HCT116 (cell line): ENCODE measurements around the gene RMDN2. TPM values are rescaled to one million over a fixed set of nuclear protein-coding genes. Genes with fewer than 3 reads are reported as not detected.

Experiments used
- ATAC-seq: fragments of 200-7000 bp; cut with Tn5 transposase; 2 replicates; pipeline ENCODE4 v1.9.1; 2020; ENCODE audit warnings: mild to moderate bottlenecking, moderate library complexity
- BruUV-seq: library from RNA; stranded (reverse); fragments of 400-500 nt; replicated peaks from 2 replicates; lab custom pipeline; 2021; lab: Mats Ljungman, UMichigan
- CTCF ChIA-PET: fragments of 300-600 bp; sonication (Branson Sonifier 250); formaldehyde crosslinking; loops from one replicate; lab custom pipeline; 2021; ENCODE audit warnings: antibody characterized with exemption; lab: Charles Lee
- POLR2A ChIA-PET: fragments of 300-600, 350-600 bp; sonication (Branson Sonifier 250); formaldehyde crosslinking; loops from one replicate; lab custom pipeline; 2021; ENCODE audit warnings: antibody characterized with exemption; lab: Charles Lee
- RAD21 ChIA-PET, 2 experiments: fragments of 300-600 bp; sonication (Branson Sonifier 250); formaldehyde crosslinking; loops; one replicate each; lab custom pipeline; 2023; ENCODE audit warnings: low total read pairs in 2 of 2; ENCODE audit not compliant: uncharacterized antibody in 2 of 2, unreplicated experiment in 2 of 2, low non-redundant PET in 1 of 2; lab: Charles Lee
- DNase-seq: peaks from one replicate; pipeline ENCODE4 v3.0.0-alpha.2; 2010; ENCODE audit warnings: low read depth, low spot score
- H2AFZ ChIP-seq: fragments of 200-600 bp; shearing (Covaris generic), sonication (generic); 2 replicates; pipeline ENCODE4 v1.6.1; 2017; ENCODE audit warnings: low read depth, mixed run types, mixed read lengths, antibody characterized with exemption, low read length; ENCODE audit not compliant: poor library complexity, severe bottlenecking
- H3K27ac ChIP-seq: 2 replicates; pipeline ENCODE4 v1.5.1; 2012; ENCODE audit warnings: low read depth, low read length
- H3K27me3 ChIP-seq: fragments of 200-600 bp; sonication (generic); 2 replicates; pipeline ENCODE4 v1.6.1; 2016; ENCODE audit warnings: mixed run types, low read length, mixed read lengths; ENCODE audit not compliant: insufficient read depth
- H3K36me3 ChIP-seq, 2 experiments: fragments of 200-500 bp in 1 of 2; fragments of 200-600 bp in 1 of 2; sonication (Bioruptor generic) in 1 of 2; sonication (generic) in 1 of 2; 2 replicates each; pipeline versions ENCODE4 v1.5.1 to v1.6.1; 2014 to 2016; ENCODE audit warnings: low read length in 2 of 2, inconsistent platforms in 1 of 2, mixed read lengths in 1 of 2, mixed run types in 1 of 2; ENCODE audit not compliant: insufficient read depth in 2 of 2, control insufficient read depth in 1 of 2
- H3K4me1 ChIP-seq, 2 experiments: fragments of 200-600 bp in 1 of 2; sonication (generic) in 1 of 2; 2 replicates each; pipeline versions ENCODE4 v1.5.1 to v1.6.1; 2012 to 2017; ENCODE audit warnings: low read length in 2 of 2, inconsistent platforms in 1 of 2, mild to moderate bottlenecking in 1 of 2, mixed read lengths in 1 of 2, mixed run types in 1 of 2, moderate library complexity in 1 of 2; ENCODE audit not compliant: insufficient read depth in 2 of 2, control insufficient read depth in 1 of 2
- H3K4me2 ChIP-seq: fragments of 200-600 bp; sonication (generic); 2 replicates; pipeline ENCODE4 v1.6.1; 2017; ENCODE audit warnings: mixed run types, low read length, mixed read lengths
- H3K4me3 ChIP-seq, 2 experiments: fragments of 200-600 bp in 1 of 2; sonication (generic) in 1 of 2; replicated peaks in 1 of 2; 2 replicates each; pipeline ENCODE4 v1.5.1; 2011 to 2016; ENCODE audit warnings: low read length in 2 of 2, control low read depth in 1 of 2, low read depth in 1 of 2, mild to moderate bottlenecking in 1 of 2, mixed read lengths in 1 of 2, mixed run types in 1 of 2
- H3K79me2 ChIP-seq: fragments of 200-600 bp; sonication (generic); 2 replicates; pipeline ENCODE4 v1.6.1; 2017; ENCODE audit warnings: mild to moderate bottlenecking, mixed run types, low read length, moderate library complexity, mixed read lengths; ENCODE audit not compliant: insufficient read depth
- H3K9ac ChIP-seq: fragments of 200-600 bp; sonication (generic); 2 replicates; pipeline ENCODE4 v1.6.1; 2016; ENCODE audit warnings: low read length, mixed read lengths
- H3K9me2 ChIP-seq: fragments of 200-600 bp; sonication (generic), shearing (Covaris generic); 2 replicates; pipeline ENCODE4 v1.6.1; 2017; ENCODE audit warnings: mixed run types, mild to moderate bottlenecking, moderate library complexity; ENCODE audit not compliant: insufficient read depth
- H3K9me3 ChIP-seq, 2 experiments: fragments of 200-500 bp in 1 of 2; fragments of 200-600 bp in 1 of 2; sonication (Bioruptor generic) in 1 of 2; sonication (generic) in 1 of 2; 2 replicates each; pipeline ENCODE4 v1.6.1; 2014 to 2017; ENCODE audit warnings: low read length in 2 of 2, mixed read lengths in 2 of 2, inconsistent platforms in 1 of 2, low read depth in 1 of 2, mild to moderate bottlenecking in 1 of 2, mixed run types in 1 of 2, moderate library complexity in 1 of 2; ENCODE audit not compliant: control insufficient read depth in 1 of 2, insufficient read depth in 1 of 2
- H4K20me1 ChIP-seq: fragments of 200-600 bp; sonication (generic), shearing (Covaris generic); 2 replicates; pipeline ENCODE4 v1.6.1; 2017; ENCODE audit warnings: mixed run types, mild to moderate bottlenecking, moderate library complexity; ENCODE audit not compliant: insufficient read depth
- CEBPB ChIP-seq: IDR thresholded peaks from 2 replicates; pipeline ENCODE4 v1.6.1; 2012; ENCODE audit warnings: low read depth
- EGR1 ChIP-seq: IDR thresholded peaks from 2 replicates; pipeline ENCODE4 v1.6.1; 2012; ENCODE audit warnings: low read depth
- EZH2 ChIP-seq: fragments of 200-600 bp; sonication (generic); IDR thresholded peaks from 2 replicates; pipeline ENCODE4 v1.6.1; 2017; ENCODE audit warnings: antibody characterized with exemption, mixed run types
- FOSL1 ChIP-seq: IDR thresholded peaks from 2 replicates; pipeline ENCODE4 v1.6.1; 2012; ENCODE audit warnings: low read depth
- POLR2A ChIP-seq: IDR thresholded peaks from 2 replicates; pipeline ENCODE4 v1.7.0; 2011; ENCODE audit warnings: borderline replicate concordance; ENCODE audit not compliant: insufficient read depth, insufficient read length; ENCODE audit errors: extremely low read depth
- POLR2AphosphoS5 ChIP-seq: IDR thresholded peaks from 2 replicates; pipeline ENCODE4 v1.6.1; 2011; ENCODE audit warnings: mild to moderate bottlenecking, low read depth, low read length, moderate library complexity
- RAD21 ChIP-seq: IDR thresholded peaks from 2 replicates; pipeline ENCODE4 v1.6.1; 2012; ENCODE audit warnings: low read depth, mild to moderate bottlenecking
- TCF7L2 ChIP-seq: IDR thresholded peaks from 2 replicates; pipeline ENCODE4 v1.7.0; 2011; ENCODE audit warnings: borderline replicate concordance, inconsistent platforms; ENCODE audit not compliant: insufficient read depth, insufficient read length; ENCODE audit errors: extremely low read depth
- YY1 ChIP-seq: IDR thresholded peaks from 2 replicates; pipeline ENCODE4 v1.6.1; 2011; ENCODE audit warnings: low read length, low read depth, moderate library complexity, mild to moderate bottlenecking; ENCODE audit not compliant: insufficient replicate concordance; ENCODE audit errors: extremely low read depth
- ZNF274 ChIP-seq: fragments of 200-500 bp; sonication (Bioruptor generic); IDR thresholded peaks from 2 replicates; pipeline ENCODE4 v1.6.1; 2014; ENCODE audit warnings: mild to moderate bottlenecking, low read depth, low read length, inconsistent platforms
- intact Hi-C: fragments of 100-400 bp; cut with micrococcal nuclease; formaldehyde crosslinking; loops from 2 replicates; pipeline ENCODE4 v1.10.0; 2022
- total RNA-seq: library from RNA; stranded (reverse); gene quantifications from one replicate; pipeline ENCODE4 v1.2.1, GENCODE V29; 2021; ENCODE audit not compliant: unreplicated experiment
- TF ChIP-seq, protein P1 (sequence below): IDR thresholded peaks from 2 replicates; pipeline ENCODE4 v1.6.1; 2011; ENCODE audit warnings: mild to moderate bottlenecking, low read length, moderate library complexity; ENCODE audit not compliant: insufficient replicate concordance; ENCODE audit errors: extremely low read depth

The RMDN2 gene
- total RNA-seq, 1 experiment from 2014 or later: 4.5 TPM

DNA sequence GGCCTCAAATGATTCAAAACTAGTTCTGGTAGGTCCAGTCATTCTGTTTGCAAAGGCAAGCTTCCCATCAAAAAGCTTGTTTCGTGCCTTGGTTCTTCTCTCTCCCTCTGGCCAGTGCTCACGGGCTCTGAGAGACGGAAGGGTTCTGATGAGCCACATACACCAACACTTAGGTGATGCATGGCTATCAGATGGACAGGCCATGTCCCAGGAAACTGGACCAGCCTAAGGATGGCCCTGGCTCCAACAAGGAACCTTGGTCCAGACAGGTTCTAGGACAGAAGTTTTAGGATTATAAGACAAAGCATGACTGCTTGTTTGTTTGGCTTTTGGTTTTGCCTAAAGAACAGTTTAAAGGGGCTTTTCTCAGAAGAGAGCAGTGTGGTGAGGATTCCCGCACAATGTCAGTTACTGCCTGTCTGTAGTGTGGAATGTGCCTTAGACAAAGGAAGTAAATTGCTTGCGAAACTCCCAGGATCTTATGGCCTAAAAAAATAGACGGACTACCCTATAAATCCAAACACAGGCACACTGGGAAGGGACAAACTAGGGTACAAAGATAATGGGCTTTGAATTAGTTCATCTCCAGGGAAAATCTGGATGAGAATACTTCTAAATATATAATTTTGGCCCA lies 140.5 kb downstream of the RMDN2 start:
- Histone ChIP-seq H3K4me2 (no peak overlapping the region), H3K27ac (no peak overlapping the region), H3K4me1 (no peaks in the 10 kb centered on the region), H4K20me1 (no peaks in the 10 kb centered on the region), H3K4me3 (no peak overlapping the region)
- ATAC-seq: no peak
- BruUV-seq: no TSS peak
- no peak for TF ChIP-seq EGR1
- TF ChIP-seq POLR2A: no peak
- TF ChIP-seq CEBPB: no peak
- TF ChIP-seq EZH2: no peak
- no peak for TF ChIP-seq POLR2AphosphoS5
- TF ChIP-seq RAD21: no peak
- TF ChIP-seq TCF7L2: no peak
- TF ChIP-seq, protein P1, sequence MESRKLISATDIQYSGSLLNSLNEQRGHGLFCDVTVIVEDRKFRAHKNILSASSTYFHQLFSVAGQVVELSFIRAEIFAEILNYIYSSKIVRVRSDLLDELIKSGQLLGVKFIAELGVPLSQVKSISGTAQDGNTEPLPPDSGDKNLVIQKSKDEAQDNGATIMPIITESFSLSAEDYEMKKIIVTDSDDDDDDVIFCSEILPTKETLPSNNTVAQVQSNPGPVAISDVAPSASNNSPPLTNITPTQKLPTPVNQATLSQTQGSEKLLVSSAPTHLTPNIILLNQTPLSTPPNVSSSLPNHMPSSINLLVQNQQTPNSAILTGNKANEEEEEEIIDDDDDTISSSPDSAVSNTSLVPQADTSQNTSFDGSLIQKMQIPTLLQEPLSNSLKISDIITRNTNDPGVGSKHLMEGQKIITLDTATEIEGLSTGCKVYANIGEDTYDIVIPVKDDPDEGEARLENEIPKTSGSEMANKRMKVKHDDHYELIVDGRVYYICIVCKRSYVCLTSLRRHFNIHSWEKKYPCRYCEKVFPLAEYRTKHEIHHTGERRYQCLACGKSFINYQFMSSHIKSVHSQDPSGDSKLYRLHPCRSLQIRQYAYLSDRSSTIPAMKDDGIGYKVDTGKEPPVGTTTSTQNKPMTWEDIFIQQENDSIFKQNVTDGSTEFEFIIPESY: no peak
- no peak for TF ChIP-seq YY1
- no peak for TF ChIP-seq FOSL1
- no peak for TF ChIP-seq ZNF274
- TF ChIP-seq, all 23 proteins: peak for 0
- no peaks in the 10 kb centered on the region for H3K27me3 ChIP-seq
- no peak overlapping the region for H3K9ac ChIP-seq
- no peaks in the 10 kb centered on the region for H3K9me2 ChIP-seq
- RAD21 ChIA-PET: no interaction called here
- POLR2A ChIA-PET: no interaction called here
- CTCF ChIA-PET: no interaction called here
- H3K9me3 ChIP-seq: no peaks in the 10 kb centered on the region
- H2AFZ ChIP-seq: no peak overlapping the region
- DNase-seq: no peak
- intact Hi-C loops: no loop called here
- no peaks in the 10 kb centered on the region for H3K36me3 ChIP-seq
- no peaks in the 10 kb centered on the region for H3K79me2 ChIP-seq
